Measurements from ENCODE around the gene IRF9.

IRF9 gene

GRCh38 chr14:24178399-24179178 lies 17.5 kb downstream of the IRF9 start:
- DNase-seq: no peak

GRCh38 chr14:24179294-24179960 lies 18.4 kb downstream of the IRF9 start:
- DNase-seq: no peak

GRCh38 chr14:24179961-24180796 lies 19.1 kb downstream of the IRF9 start:
- no peak for DNase-seq

GRCh38 chr14:24181371-24182077 lies 20.5 kb downstream of the IRF9 start:
- no peak for DNase-seq

GRCh38 chr14:24182110-24182882 lies 21.2 kb downstream of the IRF9 start:
- DNase-seq: no peak

GRCh38 chr14:24183014-24183481 lies 22.0 kb downstream of the IRF9 start:
- DNase-seq: no peak

GRCh38 chr14:24184104-24184970 lies 23.3 kb downstream of the IRF9 start:
- no peak for DNase-seq

- no peak for DNase-seq
Observed at GRCh38 chr14:24185026-24185425, 24.0 kb downstream of the IRF9 start.

- DNase-seq: no peak
Observed at GRCh38 chr14:24185741-24186140, 24.7 kb downstream of the IRF9 start.

GRCh38 chr14:24186831-24187538 lies 25.9 kb downstream of the IRF9 start:
- DNase-seq: no peak

GRCh38 chr14:24187539-24187915 lies 26.5 kb downstream of the IRF9 start:
- DNase-seq: no peak

GRCh38 chr14:24188251-24189058 lies 27.4 kb downstream of the IRF9 start, which contains the start of gene IPO4:
Gene IPO4 (minus strand): TSS chr14:24188816. CDS start chr14:24188787, 29 bp downstream.
- peak; percentile 91 for DNase-seq

- no peak for DNase-seq
Observed at GRCh38 chr14:24189059-24189375, 28.0 kb downstream of the IRF9 start.

- no peak for DNase-seq
Observed at GRCh38 chr14:24189460-24189859, 28.4 kb downstream of the IRF9 start.

GRCh38 chr14:24190416-24190815 lies 29.4 kb downstream of the IRF9 start:
- no peak for DNase-seq

- DNase-seq: no peak
Observed at GRCh38 chr14:24192933-24193332, 31.9 kb downstream of the IRF9 start.

- no peak for DNase-seq
Observed at GRCh38 chr14:24194186-24194872, 33.3 kb downstream of the IRF9 start.

- no peak for DNase-seq
Observed at GRCh38 chr14:24194873-24195185, 33.8 kb downstream of the IRF9 start.
